Esophagus squamous epithelium (tissue), 5 donors: Measurements from ENCODE around the gene CLSTN2. TPM values are rescaled to one million over a fixed set of nuclear protein-coding genes. Genes with fewer than 3 reads are reported as not detected.

Experiments
- DNase-seq: peaks from one replicate; lab custom pipeline; 2025; lab: John Stamatoyannopoulos, UW
- H3K27ac ChIP-seq, 4 donors: fragments of 200-600 bp; sonication (generic); one replicate each; pipeline ENCODE4 v1.5.1; 2016 to 2019; ENCODE audit warnings: mild to moderate bottlenecking in 1 of 4
- H3K27me3 ChIP-seq, 4 donors: fragments of 200-600 bp; sonication (generic); 1 replicate in 3 of 4; 2 replicates in 1 of 4; pipeline versions ENCODE4 v1.5.1 to v1.6.0; 2017 to 2021; ENCODE audit warnings: antibody characterized with exemption in 1 of 4
- H3K36me3 ChIP-seq, 3 donors: fragments of 200-600 bp; sonication (generic); one replicate each; pipeline ENCODE4 v1.5.1; 2016 to 2019
- H3K4me1 ChIP-seq, 3 donors: fragments of 200-600 bp; sonication (generic); one replicate each; pipeline ENCODE4 v1.5.1; 2017 to 2019
- H3K4me3 ChIP-seq, 4 donors: fragments of 200-600 bp; sonication (generic); 1 replicate in 3 of 4; 2 replicates in 1 of 4; pipeline ENCODE4 v1.5.1; 2016 to 2019; ENCODE audit warnings: mild to moderate bottlenecking in 2 of 4, moderate library complexity in 1 of 4
- H3K9me3 ChIP-seq, 3 donors: fragments of 200-600 bp; sonication (generic); one replicate each; pipeline ENCODE4 v1.5.1; 2016 to 2019
- POLR2A ChIP-seq, 4 donors: fragments of 450-650 bp; IDR thresholded peaks; one replicate each; pipeline ENCODE4 v1.6.1; 2017; ENCODE audit warnings: antibody characterized with exemption in 4 of 4, mild to moderate bottlenecking in 4 of 4, moderate library complexity in 3 of 4
- WGBS, 2 donors: methylation state at CpG; one replicate each; pipeline ENCODE4 v1.1.5; 2018; 5-methylcytosine and 5-hydroxymethylcytosine counted together
- intact Hi-C: fragments of 100-400 bp; cut with DNase I; formaldehyde crosslinking; loops from one replicate; pipeline ENCODE4 v1.15.0; 2022
- total RNA-seq, 4 donors: library from RNA; depleted of rRNA; stranded (reverse); fragments of >200 nt; gene quantifications; one replicate each; pipeline ENCODE4 v1.1.0, GENCODE V29; 2016
- TF ChIP-seq, protein P1 (sequence below), 6 experiments: fragments of 450-650 bp in 4 of 6; fragments of 200-600 bp in 2 of 6; sonication (generic) in 2 of 6; IDR thresholded peaks; one replicate each; pipeline ENCODE4 v1.5.1; 2016 to 2019; ENCODE audit warnings: antibody characterized with exemption in 6 of 6, mild to moderate bottlenecking in 4 of 6, moderate library complexity in 4 of 6
- donor health status: DM: yes; HTN: yes; CAD: no.

The CLSTN2 gene
- total RNA-seq, 4 donors from 2014 or later, result 0.53 to 5.0 (median 3.1) TPM

DNA sequence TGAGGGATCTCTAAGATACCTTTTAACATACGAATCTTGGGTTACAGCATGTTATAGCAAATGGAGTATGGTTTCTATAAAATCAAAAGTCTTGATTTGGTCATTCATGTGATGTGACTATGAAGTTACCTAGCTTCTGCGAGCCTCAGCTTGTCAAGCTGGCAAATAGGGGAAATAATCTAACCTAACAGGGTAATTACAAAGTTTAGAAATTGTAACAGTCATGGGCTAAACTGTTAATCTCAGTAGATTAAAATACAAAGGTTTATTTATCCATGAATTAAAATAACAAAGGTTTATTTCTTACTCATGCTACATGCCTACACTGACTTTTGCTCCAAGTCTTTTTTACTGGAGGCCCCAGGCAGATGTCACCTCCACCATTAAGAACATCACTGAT is 359.1 kb downstream of the CLSTN2 start:
- intact Hi-C loops, result no loop called here
- 47 to 63% methylated on average over 2 of the region's 2 CpGs for WGBS, 2 donors
- Histone ChIP-seq H3K27ac (no peak overlapping the region), H3K4me3 (no peak overlapping the region), H3K27me3 (peaks cover 0 to 38% (median 0%) of the 10 kb centered on the region in 4 donors), H3K9me3 (no peaks in the 10 kb centered on the region), H3K36me3 (no peaks in the 10 kb centered on the region), H3K4me1 (peaks cover 0 to 9% (median 5%) of the 10 kb centered on the region in 3 donors)
- DNase-seq, result no peak
- TF ChIP-seq, protein P1, sequence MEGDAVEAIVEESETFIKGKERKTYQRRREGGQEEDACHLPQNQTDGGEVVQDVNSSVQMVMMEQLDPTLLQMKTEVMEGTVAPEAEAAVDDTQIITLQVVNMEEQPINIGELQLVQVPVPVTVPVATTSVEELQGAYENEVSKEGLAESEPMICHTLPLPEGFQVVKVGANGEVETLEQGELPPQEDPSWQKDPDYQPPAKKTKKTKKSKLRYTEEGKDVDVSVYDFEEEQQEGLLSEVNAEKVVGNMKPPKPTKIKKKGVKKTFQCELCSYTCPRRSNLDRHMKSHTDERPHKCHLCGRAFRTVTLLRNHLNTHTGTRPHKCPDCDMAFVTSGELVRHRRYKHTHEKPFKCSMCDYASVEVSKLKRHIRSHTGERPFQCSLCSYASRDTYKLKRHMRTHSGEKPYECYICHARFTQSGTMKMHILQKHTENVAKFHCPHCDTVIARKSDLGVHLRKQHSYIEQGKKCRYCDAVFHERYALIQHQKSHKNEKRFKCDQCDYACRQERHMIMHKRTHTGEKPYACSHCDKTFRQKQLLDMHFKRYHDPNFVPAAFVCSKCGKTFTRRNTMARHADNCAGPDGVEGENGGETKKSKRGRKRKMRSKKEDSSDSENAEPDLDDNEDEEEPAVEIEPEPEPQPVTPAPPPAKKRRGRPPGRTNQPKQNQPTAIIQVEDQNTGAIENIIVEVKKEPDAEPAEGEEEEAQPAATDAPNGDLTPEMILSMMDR (IDR thresholded peaks at IDR 0.05), result no peak
- TF ChIP-seq POLR2A (IDR thresholded peaks at IDR 0.05), result no peak

DNA sequence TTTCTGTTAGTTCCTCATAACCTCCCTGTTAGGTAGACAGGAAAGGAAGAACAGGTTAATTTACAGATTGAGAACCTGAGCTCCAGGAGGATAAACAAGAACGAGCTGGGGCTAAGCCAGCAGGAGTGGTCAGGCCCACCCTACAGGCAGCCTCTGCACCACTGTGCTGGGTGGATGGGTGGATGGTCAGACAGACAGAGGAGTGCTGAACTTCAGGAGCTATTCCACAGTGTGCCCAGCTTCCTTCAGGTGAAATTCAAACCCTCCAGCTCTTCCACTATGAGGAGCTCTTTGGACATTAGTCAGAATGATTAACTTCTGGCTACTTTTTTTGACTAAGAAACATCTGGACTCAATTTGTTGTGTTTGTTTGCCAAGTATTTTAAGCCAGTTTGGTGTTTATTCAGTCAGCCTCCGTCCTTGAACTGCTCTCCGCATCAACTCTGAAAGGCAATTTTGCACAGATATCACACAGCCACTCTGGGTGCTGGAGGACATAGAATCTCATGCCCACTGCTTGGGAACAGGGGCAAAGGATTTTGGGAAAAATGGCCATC is 361.9 kb downstream of the CLSTN2 start:
- no peak for DNase-seq
- Histone ChIP-seq H3K4me1 (peaks cover 0 to 5% (median 5%) of the 10 kb centered on the region in 3 donors), H3K27ac (no peak overlapping the region), H3K4me3 (no peak overlapping the region), H3K36me3 (no peaks in the 10 kb centered on the region), H3K27me3 (peaks cover 0 to 48% (median 0%) of the 10 kb centered on the region in 4 donors), H3K9me3 (no peaks in the 10 kb centered on the region)
- intact Hi-C loops, result no loop called here
- 63 to 83% methylated on average over 3 of the region's 3 CpGs for WGBS, 2 donors
- TF ChIP-seq, protein P1 (IDR thresholded peaks at IDR 0.05), result no peak
- no peak for TF ChIP-seq POLR2A (IDR thresholded peaks at IDR 0.05)

DNA sequence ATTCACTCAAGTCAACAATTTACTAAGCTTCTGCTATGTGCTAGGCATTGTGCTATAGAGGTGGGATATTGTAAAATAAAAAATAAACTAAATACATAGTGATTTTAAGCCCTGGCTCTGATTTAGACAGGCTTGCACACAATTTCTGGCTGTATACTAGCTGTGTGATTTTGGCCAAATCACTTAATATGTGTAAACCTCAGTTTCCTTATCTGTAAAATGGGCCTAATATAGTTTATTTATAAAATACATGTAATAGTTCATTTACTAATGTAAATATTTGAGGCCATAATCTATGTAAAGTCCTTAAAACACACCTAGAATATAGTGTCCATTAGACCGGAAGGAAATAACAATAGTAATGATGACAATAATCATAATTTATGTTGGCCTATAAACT is 363.1 kb downstream of the CLSTN2 start:
- no peaks in the 10 kb centered on the region for H3K9me3 ChIP-seq
- intact Hi-C loops, result no loop called here
- H3K27ac ChIP-seq, result no peak overlapping the region
- WGBS, 2 donors, result 90 to 96% methylated on average over 1 of the region's 1 CpG
- no peak for DNase-seq
- H3K27me3 ChIP-seq, result peaks cover 0 to 41% (median 0%) of the 10 kb centered on the region in 4 donors
- no peak overlapping the region for H3K4me3 ChIP-seq
- no peaks in the 10 kb centered on the region for H3K36me3 ChIP-seq
- H3K4me1 ChIP-seq, result peaks cover 0 to 5% (median 0%) of the 10 kb centered on the region in 3 donors
- TF ChIP-seq POLR2A (IDR thresholded peaks at IDR 0.05), result no peak
- TF ChIP-seq, protein P1 (IDR thresholded peaks at IDR 0.05), result no peak

DNA sequence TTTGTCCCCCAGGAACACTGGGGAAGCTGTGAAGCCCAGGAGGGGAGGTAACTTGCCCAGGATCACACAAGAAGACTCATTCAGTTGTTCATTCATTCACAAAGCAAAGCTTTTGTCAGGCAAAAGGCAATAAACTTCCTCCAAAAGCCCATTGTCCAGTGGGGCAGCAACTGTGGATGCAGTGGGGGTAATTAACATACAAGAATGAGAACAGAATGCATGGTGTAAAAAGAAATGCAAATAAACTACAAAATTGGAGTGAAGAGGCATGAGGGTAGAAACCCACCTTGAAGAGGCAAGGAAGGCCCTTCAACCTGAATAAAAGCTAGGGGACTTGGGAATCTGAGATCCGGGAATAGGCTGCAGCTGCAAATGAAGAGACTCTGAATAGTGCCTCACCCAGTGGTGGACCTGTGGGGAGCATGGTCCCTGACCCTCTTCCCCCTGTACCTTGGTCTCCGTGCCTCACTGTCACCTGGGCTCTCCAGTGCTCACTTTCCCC is 363.6 kb downstream of the CLSTN2 start:
- Histone ChIP-seq H3K9me3 (no peaks in the 10 kb centered on the region), H3K27ac (no peak overlapping the region), H3K4me3 (no peak overlapping the region), H3K36me3 (no peaks in the 10 kb centered on the region), H3K27me3 (peaks cover 0 to 41% (median 0%) of the 10 kb centered on the region in 4 donors), H3K4me1 (peaks cover 0 to 5% (median 0%) of the 10 kb centered on the region in 3 donors)
- intact Hi-C loops, result no loop called here
- WGBS, 2 donors, result 80 to 95% methylated on average over 2 of the region's 2 CpGs
- TF ChIP-seq POLR2A (IDR thresholded peaks at IDR 0.05), result no peak
- TF ChIP-seq, protein P1 (IDR thresholded peaks at IDR 0.05), result no peak
- no peak for DNase-seq

DNA sequence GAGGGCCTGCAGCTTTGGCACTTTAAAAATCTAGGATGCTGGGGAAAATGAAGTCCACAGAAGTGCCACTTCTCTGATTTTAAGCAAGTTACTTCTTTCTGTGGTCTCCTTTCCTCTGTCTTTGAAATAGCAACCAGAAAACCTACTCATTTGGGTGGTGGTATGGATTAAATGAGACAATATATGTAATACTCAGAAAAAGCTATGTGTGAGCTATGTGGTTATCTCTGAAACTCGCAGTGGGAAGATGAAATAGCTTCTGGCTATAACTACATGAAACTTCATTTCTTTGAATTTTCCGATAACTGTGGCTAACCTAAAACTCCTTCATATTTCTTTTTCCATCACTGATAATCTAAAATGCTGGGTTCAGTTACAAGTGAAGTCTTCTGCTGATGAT is 368.9 kb downstream of the CLSTN2 start:
- WGBS, 2 donors, result 77 to 82% methylated on average over 2 of the region's 2 CpGs
- H3K36me3 ChIP-seq, result no peaks in the 10 kb centered on the region
- no peak overlapping the region for H3K4me3 ChIP-seq
- no peaks in the 10 kb centered on the region for H3K9me3 ChIP-seq
- H3K4me1 ChIP-seq, result no peaks in the 10 kb centered on the region
- intact Hi-C loops, result no loop called here
- H3K27ac ChIP-seq, result no peak overlapping the region
- DNase-seq, result no peak
- peaks cover 0 to 21% (median 0%) of the 10 kb centered on the region in 4 donors for H3K27me3 ChIP-seq
- no peak for TF ChIP-seq POLR2A (IDR thresholded peaks at IDR 0.05)
- TF ChIP-seq, protein P1 (IDR thresholded peaks at IDR 0.05), result no peak
